Testis (tissue), 2 donors: ENCODE measurements around the gene TAC4.

Experiments
- CTCF ChIP-seq, 3 experiments: fragments of 450-650 bp in 2 of 3; fragments of 200-600 bp in 1 of 3; sonication (generic) in 1 of 3; IDR thresholded peaks; one replicate each; pipeline ENCODE4 v1.5.1; 2016 to 2019; ENCODE audit warnings: antibody characterized with exemption in 3 of 3, mild to moderate bottlenecking in 2 of 3, moderate library complexity in 1 of 3
- POLR2A ChIP-seq: fragments of 450-650 bp; IDR thresholded peaks from one replicate; pipeline ENCODE4 v1.6.1; 2017; ENCODE audit warnings: antibody characterized with exemption, mild to moderate bottlenecking, moderate library complexity

GRCh38 chr17:49886036-49886435 is 38.2 kb upstream of the TAC4 start:
- no peak for TF ChIP-seq CTCF (IDR thresholded peaks at IDR 0.05)
- TF ChIP-seq POLR2A: no peak
